Activated naive CD8-positive, alpha-beta T cell treated with anti-CD3 and anti-CD28 coated beads, Interleukin-2, amount 50 U/mL, for 24 hours (primary cell): ENCODE measurements around the gene PCSK5.

Source experiments
- ATAC-seq: fragments of 150-1000 bp; cut with Tn5 transposase; one replicate; pipeline ENCODE4 v1.10.0; 2021
- DNase-seq: peaks from one replicate; pipeline ENCODE4 v3.0.0; 2021
- H3K27ac Mint-ChIP-seq: one replicate; pipeline ENCODE4 v1.8.0; 2021; ENCODE audit warnings: mild to moderate bottlenecking, mixed read lengths
- H3K27me3 Mint-ChIP-seq: one replicate; pipeline ENCODE4 v1.8.0; 2021; ENCODE audit warnings: mixed read lengths
- H3K36me3 Mint-ChIP-seq: one replicate; pipeline ENCODE4 v1.8.0; 2021; ENCODE audit warnings: low read depth, mixed read lengths
- H3K4me1 Mint-ChIP-seq: one replicate; pipeline ENCODE4 v1.8.0; 2021; ENCODE audit warnings: mixed read lengths
- H3K4me3 Mint-ChIP-seq: one replicate; pipeline ENCODE4 v1.8.0; 2021; ENCODE audit warnings: mild to moderate bottlenecking, moderate library complexity, mixed read lengths
- H3K9me3 Mint-ChIP-seq: one replicate; pipeline ENCODE4 v1.8.0; 2021; ENCODE audit warnings: mixed read lengths

Gene PCSK5

DNA sequence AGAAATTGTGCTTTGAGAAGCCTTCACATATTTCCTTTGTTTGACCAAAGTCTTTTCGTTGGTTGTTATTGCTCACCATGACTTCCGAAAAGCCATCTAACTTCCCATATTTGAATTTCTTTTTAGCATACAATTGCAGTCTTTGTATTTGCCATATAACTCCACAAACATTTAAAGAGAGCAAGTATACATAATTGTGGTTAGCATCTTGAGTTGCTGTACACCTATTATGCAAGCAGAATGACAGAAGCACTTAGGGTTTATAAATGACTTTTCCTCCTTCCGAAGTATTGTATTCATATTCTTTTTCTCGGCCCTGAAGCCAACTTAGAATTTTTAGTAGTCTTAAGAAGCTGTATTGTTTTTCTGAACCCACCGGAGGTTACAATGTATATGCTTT is 253.4 kb downstream of the PCSK5 start:
- Mint-ChIP-seq H3K4me3 (no peak overlapping the region), H3K27ac (no peak overlapping the region), H3K4me1 (no peaks in the 10 kb centered on the region), H3K36me3 (no peaks in the 10 kb centered on the region), H3K9me3 (no peaks in the 10 kb centered on the region), H3K27me3 (no peaks in the 10 kb centered on the region)
- no peak for ATAC-seq
- no peak for DNase-seq

DNA sequence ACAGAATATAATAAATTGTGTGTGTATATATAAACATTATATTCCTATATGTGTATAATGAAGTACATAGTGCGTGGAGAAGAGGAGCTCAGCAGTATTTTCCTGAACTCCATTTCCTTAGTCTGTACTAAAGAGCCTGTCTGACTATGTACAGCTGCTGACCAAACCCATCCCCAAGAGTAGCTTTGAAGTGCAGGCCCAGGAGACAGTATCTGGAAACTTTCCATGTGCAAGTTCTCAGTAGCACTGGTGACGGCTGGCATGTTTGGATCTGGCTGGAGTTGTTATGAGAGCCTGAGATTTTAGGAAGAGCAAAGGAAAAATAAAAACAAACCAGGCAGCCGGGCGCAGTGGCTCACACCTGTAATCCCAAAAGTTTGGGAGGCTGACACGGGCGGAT is 259.5 kb downstream of the PCSK5 start:
- H3K9me3 Mint-ChIP-seq, result no peaks in the 10 kb centered on the region
- no peaks in the 10 kb centered on the region for H3K36me3 Mint-ChIP-seq
- H3K4me1 Mint-ChIP-seq, result no peaks in the 10 kb centered on the region
- H3K27ac Mint-ChIP-seq, result no peak overlapping the region
- ATAC-seq (no peak), DNase-seq (no peak)
- no peak overlapping the region for H3K4me3 Mint-ChIP-seq
- H3K27me3 Mint-ChIP-seq, result no peaks in the 10 kb centered on the region

DNA sequence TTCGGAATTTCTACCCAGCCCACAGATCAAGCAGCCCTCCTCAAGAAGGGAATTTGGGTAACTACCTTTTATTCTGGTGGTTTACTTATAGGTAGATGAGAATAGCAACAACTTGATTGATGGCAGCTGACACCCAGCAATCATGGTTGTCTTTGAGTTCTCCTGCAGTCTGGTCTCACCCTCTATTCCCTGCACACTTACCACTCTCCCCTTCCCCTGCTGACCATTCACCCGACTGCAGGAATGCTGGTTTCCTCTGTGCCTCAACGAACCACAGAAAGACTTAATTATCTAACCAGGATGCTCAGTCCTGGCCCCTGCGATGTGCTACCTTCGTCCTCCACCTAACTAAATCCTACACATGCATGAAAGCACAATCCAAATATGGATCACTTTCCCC is 260.8 kb downstream of the PCSK5 start:
- Mint-ChIP-seq H3K4me3 (no peak overlapping the region), H3K27ac (no peak overlapping the region)
- DNase-seq, result no peak

DNA sequence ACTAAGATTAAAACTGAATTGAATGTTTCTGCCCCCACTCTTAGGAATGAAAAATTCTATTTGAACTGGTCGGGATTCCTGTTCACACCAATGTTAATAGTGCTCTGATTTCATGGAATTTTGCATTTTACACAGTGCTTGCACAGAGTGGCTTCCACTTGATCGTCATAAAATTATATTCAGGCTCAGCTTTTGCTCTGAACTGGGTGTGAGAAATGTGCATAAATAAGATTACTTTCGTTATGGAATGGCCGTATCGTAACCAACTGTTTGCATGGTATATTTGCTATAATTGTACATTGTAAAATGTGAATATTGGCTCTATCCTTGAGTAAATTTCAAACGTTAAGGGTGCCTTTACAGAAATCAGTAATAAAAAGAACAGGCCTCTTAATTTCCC is 262.9 kb downstream of the PCSK5 start:
- Mint-ChIP-seq H3K4me1 (no peaks in the 10 kb centered on the region), H3K4me3 (no peak overlapping the region), H3K9me3 (no peaks in the 10 kb centered on the region), H3K27me3 (no peaks in the 10 kb centered on the region), H3K27ac (no peak overlapping the region), H3K36me3 (no peaks in the 10 kb centered on the region)
- DNase-seq (no peak), ATAC-seq (no peak)

More for the DNA sequence above, 260.8 kb downstream of the PCSK5 start:
- no peaks in the 10 kb centered on the region for H3K27me3 Mint-ChIP-seq
- ATAC-seq, result no peak
- no peaks in the 10 kb centered on the region for H3K36me3 Mint-ChIP-seq
- no peaks in the 10 kb centered on the region for H3K4me1 Mint-ChIP-seq
- H3K9me3 Mint-ChIP-seq, result no peaks in the 10 kb centered on the region

DNA sequence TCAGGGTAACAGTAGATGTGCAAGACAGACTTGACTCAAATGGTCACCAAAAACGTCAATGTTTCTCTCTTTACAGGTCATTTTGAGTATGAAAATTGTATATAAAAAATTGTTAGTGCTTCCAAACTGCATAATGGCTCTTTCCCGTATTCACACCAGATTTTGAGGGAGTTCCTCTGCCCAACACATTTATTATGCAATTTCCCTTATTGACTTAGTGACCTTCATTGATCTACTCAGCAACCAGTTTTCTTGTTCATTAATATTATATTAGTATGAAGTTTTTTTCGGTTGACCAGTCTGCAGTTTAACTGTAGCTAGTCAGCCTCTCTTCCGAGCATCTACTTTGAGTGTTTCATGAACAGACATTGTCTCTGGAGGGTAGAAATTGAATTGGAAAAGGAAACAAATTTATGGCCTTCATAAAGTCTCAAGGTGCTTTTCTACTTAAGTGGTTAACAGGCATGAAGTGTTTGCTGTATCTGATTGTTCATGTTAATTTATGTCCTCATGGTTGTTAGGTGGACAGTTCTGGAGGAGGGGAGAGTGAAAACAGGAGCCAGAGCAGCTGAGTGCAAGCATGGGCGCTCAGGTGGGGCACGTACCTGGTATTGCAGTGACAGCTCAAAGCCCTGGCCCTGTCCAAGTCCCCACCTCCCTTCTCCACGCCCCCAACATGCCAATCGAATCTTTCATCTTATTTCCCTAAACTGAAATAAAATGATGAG is 263.6 kb downstream of the PCSK5 start:
- ATAC-seq, result no peak
- H3K27me3 Mint-ChIP-seq, result no peaks in the 10 kb centered on the region
- no peak overlapping the region for H3K27ac Mint-ChIP-seq
- H3K4me3 Mint-ChIP-seq, result no peak overlapping the region
- no peaks in the 10 kb centered on the region for H3K9me3 Mint-ChIP-seq
- H3K4me1 Mint-ChIP-seq, result no peaks in the 10 kb centered on the region
- DNase-seq, result no peak
- H3K36me3 Mint-ChIP-seq, result no peaks in the 10 kb centered on the region

DNA sequence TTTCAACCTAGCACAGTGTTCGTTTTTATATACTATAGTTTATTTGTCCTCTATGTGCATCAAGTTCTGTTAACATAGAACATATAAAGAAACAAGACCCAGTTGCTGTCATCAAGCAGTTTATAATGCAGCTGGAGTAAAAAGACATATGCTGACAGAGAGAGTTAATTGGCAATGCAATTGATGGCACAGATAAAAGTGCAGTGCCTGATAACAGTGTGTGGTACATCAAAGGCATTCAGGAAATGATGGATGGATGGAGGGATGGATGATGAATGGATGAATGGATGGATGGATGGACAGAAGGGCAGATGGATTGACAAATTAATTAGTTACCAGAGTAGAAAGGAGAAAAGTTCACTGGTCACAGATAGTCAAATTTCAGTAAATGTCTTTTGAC is 264.9 kb downstream of the PCSK5 start:
- Mint-ChIP-seq H3K36me3 (peaks cover 5% of the 10 kb centered on the region), H3K4me3 (no peak overlapping the region), H3K27me3 (no peaks in the 10 kb centered on the region), H3K27ac (no peak overlapping the region), H3K9me3 (no peaks in the 10 kb centered on the region), H3K4me1 (no peaks in the 10 kb centered on the region)
- no peak for ATAC-seq
- no peak for DNase-seq

DNA sequence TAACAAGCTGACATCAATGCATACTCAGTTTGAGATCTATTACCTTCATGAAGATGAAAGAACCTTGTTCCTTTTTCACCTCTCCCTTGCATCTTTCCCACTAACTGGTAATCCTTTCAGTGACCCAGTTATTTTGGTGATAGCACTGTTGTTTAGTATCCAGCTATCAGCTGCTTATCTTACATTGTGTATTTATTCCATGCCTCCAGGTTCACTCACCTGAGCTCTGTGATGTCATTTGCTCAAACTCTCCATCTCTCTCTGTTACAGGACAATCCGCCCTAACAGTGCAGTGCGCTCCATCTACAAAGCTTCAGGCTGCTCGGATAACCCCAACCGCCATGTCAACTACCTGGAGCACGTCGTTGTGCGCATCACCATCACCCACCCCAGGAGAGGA is 268.2 kb downstream of the PCSK5 start:
- Mint-ChIP-seq H3K9me3 (no peaks in the 10 kb centered on the region), H3K4me3 (no peak overlapping the region), H3K27ac (no peak overlapping the region), H3K4me1 (no peaks in the 10 kb centered on the region), H3K36me3 (peaks cover 9% of the 10 kb centered on the region), H3K27me3 (no peaks in the 10 kb centered on the region)
- DNase-seq (no peak), ATAC-seq (no peak)

DNA sequence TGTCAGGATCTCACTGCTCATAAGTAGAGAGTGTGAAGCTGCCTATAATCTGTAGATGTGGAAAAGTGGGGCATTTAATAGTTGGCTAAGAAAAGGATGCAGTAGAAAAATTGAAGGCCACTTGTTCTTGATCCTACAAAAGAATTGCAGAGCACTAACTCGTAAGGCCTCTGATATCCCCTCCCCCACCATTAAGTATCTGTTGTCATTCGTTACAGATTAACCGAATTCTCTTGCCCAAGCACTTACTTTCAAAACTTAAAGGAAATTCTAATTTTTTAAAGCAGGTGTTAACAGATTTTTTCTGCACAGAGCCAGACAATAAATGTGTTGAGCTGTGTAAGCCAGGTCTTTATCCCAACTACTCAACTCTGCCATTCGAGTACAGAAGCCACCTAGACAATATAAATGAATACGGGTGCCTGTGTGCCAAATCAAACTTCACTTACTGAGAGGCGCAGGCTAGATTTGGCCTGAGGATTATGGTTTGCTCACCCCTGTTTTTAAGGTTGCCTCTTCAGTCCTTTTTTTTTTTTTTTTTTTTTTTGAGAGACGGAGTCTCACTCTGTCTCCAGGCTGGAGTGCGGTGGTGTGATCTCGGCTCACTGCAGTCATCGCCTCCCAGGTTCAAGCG is 268.9 kb downstream of the PCSK5 start:
- H3K27me3 Mint-ChIP-seq, result no peaks in the 10 kb centered on the region
- no peaks in the 10 kb centered on the region for H3K4me1 Mint-ChIP-seq
- H3K36me3 Mint-ChIP-seq, result peaks cover 9% of the 10 kb centered on the region
- no peak for ATAC-seq
- H3K9me3 Mint-ChIP-seq, result no peaks in the 10 kb centered on the region
- no peak overlapping the region for H3K27ac Mint-ChIP-seq
- DNase-seq, result no peak
- no peak overlapping the region for H3K4me3 Mint-ChIP-seq

DNA sequence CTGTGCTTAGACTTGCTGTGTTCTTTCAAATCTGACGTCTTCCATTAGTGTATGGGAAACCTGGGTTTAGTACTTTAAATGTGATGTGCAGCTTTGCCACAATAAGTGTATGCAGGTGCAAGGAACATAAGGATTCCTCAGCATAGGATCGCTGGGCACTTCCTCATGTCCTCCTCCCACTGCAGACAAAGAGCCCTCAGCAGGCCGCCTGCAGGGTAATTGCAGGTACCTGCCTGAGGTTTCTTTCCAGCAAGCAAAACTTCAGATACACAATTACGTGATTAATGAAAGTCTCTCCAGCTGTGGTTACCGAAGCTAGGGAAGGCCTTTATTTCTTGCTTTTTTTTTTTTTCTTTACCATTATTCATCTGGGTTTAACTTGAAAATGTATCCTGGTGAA is 270.6 kb downstream of the PCSK5 start:
- ATAC-seq (no peak), DNase-seq (no peak)
- H3K27me3 Mint-ChIP-seq, result no peaks in the 10 kb centered on the region
- no peak overlapping the region for H3K4me3 Mint-ChIP-seq
- no peaks in the 10 kb centered on the region for H3K9me3 Mint-ChIP-seq
- H3K27ac Mint-ChIP-seq, result no peak overlapping the region
- H3K4me1 Mint-ChIP-seq, result no peaks in the 10 kb centered on the region
- peaks cover 9% of the 10 kb centered on the region for H3K36me3 Mint-ChIP-seq

DNA sequence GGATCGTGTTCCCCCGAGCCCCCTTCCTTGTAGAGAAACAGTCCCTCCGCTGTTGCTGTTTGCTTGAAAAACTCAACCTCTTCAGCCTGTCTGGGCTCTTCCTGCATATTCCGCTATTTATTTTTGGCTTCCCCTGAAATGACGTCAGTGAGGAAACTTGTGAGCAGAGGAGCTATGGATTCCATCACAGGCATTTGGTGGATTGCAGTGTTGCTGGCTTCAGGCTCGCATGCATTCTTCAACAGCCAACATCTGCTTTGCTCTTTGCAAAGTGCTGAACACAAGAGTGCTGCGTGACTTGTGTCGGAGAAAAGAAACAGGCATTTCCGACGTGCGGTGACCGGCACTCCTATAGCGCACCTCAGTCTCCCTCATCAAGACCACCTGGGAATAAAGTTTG is 271.1 kb downstream of the PCSK5 start:
- DNase-seq (no peak), ATAC-seq (no peak)
- H3K9me3 Mint-ChIP-seq, result no peaks in the 10 kb centered on the region
- H3K27me3 Mint-ChIP-seq, result no peaks in the 10 kb centered on the region
- peaks cover 9% of the 10 kb centered on the region for H3K36me3 Mint-ChIP-seq
- no peaks in the 10 kb centered on the region for H3K4me1 Mint-ChIP-seq
- no peak overlapping the region for H3K27ac Mint-ChIP-seq
- no peak overlapping the region for H3K4me3 Mint-ChIP-seq

DNA sequence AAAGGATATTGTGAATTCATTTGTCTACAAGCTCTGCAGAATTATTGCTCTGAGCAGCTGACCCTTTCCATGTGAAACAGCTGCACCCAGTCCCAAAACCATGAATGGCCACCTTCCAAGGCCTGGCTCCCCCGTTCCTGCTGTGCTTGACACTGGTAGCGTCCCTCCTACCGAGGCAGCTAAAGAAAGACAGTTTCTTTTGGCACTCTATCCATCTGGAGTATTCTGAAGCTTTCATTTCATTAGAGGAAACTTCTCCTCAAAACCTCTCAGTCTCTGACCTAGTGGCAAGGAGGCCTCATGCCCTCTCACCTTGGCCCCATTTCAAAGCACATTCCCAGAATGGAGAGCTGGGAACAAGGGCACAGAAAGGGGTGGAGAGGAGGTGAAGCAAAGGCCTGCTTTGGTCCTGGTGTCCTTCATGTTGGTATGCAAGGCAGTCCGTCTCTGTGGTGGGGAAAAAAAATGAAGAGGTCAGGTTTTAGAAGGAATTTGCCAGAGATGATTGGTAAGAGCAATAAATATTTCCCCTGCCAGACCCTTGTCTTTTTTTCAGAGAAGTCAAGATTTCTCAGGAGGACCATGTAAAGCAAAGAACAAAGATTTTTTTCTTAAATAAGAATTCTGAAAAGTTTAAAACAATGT is 271.7 kb downstream of the PCSK5 start:
- DNase-seq (no peak), ATAC-seq (no peak)
- H3K27me3 Mint-ChIP-seq, result no peaks in the 10 kb centered on the region
- H3K36me3 Mint-ChIP-seq, result peaks cover 9% of the 10 kb centered on the region
- no peaks in the 10 kb centered on the region for H3K4me1 Mint-ChIP-seq
- H3K4me3 Mint-ChIP-seq, result no peak overlapping the region
- no peak overlapping the region for H3K27ac Mint-ChIP-seq
- H3K9me3 Mint-ChIP-seq, result no peaks in the 10 kb centered on the region

DNA sequence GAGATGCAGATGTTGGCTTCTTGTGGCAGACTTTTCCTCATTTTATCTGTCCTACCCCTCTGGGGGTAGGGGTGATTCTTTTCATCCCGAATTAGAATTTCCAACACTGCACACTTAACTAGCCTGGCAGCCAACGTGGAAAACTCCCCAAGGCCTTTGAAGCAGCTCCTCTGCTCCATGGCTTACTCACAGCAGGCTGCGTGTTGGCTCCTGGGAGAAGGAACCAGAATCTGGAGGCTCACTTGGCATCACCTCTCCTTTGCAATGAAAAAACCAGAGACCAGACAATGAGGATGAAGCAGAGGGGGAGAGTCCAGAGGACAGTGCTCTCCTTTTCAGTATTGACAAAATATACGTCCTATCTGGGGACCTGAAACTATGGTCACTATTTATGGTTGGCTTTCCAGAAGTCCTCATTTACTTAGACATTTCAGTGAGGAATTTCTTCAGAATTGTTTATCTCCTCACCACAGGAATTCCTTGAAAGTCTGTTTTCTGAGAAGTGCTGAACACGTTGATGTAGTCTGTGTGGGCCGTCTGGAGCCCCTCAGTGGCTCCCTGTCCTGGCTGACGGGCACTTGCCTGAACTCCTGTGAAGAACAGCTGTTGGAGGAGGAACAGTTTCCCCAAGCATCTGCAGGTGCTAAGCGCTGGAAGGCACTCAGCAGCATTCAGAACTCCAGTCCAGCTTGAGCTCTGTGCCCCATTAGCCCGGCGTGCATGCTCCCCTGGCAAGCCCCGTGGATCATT is 272.5 kb downstream of the PCSK5 start:
- peaks cover 9% of the 10 kb centered on the region for H3K36me3 Mint-ChIP-seq
- H3K4me3 Mint-ChIP-seq, result no peak overlapping the region
- no peaks in the 10 kb centered on the region for H3K27me3 Mint-ChIP-seq
- DNase-seq (no peak), ATAC-seq (no peak)
- no peak overlapping the region for H3K27ac Mint-ChIP-seq
- no peaks in the 10 kb centered on the region for H3K4me1 Mint-ChIP-seq
- no peaks in the 10 kb centered on the region for H3K9me3 Mint-ChIP-seq

DNA sequence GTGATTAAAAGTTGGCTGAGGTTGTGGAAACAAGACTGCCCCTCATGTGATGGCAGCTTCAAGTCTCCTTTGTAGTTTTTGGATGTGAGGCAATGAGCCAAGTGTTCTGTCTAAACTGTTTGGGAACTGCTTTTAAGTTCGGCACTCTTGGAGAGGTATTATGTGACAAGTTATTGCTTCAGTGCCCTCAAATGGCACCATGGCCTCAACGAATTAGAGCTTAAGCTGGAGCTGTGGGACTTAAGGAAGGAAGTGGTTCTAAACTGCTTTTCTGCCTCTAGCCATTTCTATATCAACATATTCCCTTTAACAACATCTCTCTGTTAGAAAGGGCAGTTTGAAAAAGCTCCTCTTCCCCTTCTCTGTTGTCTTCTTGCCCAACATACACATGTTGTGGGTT is 276.1 kb downstream of the PCSK5 start:
- no peak for DNase-seq
- no peak for ATAC-seq
- Mint-ChIP-seq H3K4me3 (no peak overlapping the region), H3K9me3 (no peaks in the 10 kb centered on the region), H3K4me1 (no peaks in the 10 kb centered on the region), H3K36me3 (peaks cover 2% of the 10 kb centered on the region), H3K27me3 (no peaks in the 10 kb centered on the region), H3K27ac (no peak overlapping the region)

DNA sequence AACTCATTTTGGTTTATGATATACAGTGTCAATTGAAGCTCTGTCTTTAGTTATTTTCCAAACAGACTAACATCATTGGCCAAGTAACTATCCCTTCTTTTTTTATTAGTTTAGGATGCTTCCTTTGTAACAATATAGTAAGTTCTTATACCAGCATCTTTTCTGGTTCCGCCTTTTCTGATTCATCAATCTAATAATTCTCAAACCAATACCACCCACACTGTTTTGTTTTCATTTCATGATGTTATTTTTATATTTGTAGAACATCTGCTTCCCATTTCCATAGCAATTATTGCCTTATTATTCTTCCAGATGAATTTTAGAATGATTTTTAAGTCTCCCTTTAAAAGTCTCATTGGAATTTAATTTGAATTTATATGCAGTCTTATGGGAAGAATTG is 285.7 kb downstream of the PCSK5 start:
- DNase-seq (no peak), ATAC-seq (no peak)
- H3K27ac Mint-ChIP-seq, result no peak overlapping the region
- peaks cover 4% of the 10 kb centered on the region for H3K9me3 Mint-ChIP-seq
- peaks cover 8% of the 10 kb centered on the region for H3K4me1 Mint-ChIP-seq
- H3K36me3 Mint-ChIP-seq, result peaks cover 8% of the 10 kb centered on the region
- H3K4me3 Mint-ChIP-seq, result no peak overlapping the region
- H3K27me3 Mint-ChIP-seq, result no peaks in the 10 kb centered on the region

DNA sequence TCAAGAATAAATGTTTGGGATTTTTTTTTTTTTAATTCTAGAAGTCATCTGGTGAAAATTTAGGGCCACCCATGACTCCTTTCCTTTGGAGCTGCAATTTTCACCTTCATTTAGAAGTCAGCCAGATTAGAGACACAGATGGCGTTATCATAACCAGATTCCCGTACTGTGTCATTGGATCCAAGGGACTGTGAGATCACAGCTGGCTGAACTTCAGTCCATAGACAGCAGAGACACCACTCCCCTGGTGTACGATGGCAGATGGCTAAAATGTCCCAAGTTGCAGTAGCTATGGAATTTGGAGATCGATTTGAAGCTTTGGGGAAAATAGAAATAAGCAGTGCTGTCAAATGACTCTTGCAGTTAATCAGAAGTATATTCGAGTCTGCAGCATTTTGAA is 287.5 kb downstream of the PCSK5 start:
- no peaks in the 10 kb centered on the region for H3K27me3 Mint-ChIP-seq
- peaks cover 8% of the 10 kb centered on the region for H3K4me1 Mint-ChIP-seq
- no peak overlapping the region for H3K4me3 Mint-ChIP-seq
- ATAC-seq, result no peak
- peaks cover 4% of the 10 kb centered on the region for H3K9me3 Mint-ChIP-seq
- H3K36me3 Mint-ChIP-seq, result peaks cover 12% of the 10 kb centered on the region
- no peak for DNase-seq
- H3K27ac Mint-ChIP-seq, result no peak overlapping the region
